GM10266 (cell line): ENCODE data around the gene CAMK4.

Source experiments
- DNase-seq: peaks from one replicate; pipeline ENCODE4 v3.0.0; 2012; ENCODE audit errors: extremely low spot score
- TF ChIP-seq, protein P1 (sequence below): IDR thresholded peaks from 2 replicates; pipeline ENCODE4 v1.5.1; 2012; ENCODE audit warnings: mild to moderate bottlenecking, low read depth; ENCODE audit not compliant: control insufficient read depth, insufficient read depth; ENCODE audit errors: missing control alignments

The CAMK4 gene

GRCh38 chr5:111461255-111461671 is 237.1 kb downstream of the CAMK4 start:
- no peak for DNase-seq
- TF ChIP-seq, protein P1, sequence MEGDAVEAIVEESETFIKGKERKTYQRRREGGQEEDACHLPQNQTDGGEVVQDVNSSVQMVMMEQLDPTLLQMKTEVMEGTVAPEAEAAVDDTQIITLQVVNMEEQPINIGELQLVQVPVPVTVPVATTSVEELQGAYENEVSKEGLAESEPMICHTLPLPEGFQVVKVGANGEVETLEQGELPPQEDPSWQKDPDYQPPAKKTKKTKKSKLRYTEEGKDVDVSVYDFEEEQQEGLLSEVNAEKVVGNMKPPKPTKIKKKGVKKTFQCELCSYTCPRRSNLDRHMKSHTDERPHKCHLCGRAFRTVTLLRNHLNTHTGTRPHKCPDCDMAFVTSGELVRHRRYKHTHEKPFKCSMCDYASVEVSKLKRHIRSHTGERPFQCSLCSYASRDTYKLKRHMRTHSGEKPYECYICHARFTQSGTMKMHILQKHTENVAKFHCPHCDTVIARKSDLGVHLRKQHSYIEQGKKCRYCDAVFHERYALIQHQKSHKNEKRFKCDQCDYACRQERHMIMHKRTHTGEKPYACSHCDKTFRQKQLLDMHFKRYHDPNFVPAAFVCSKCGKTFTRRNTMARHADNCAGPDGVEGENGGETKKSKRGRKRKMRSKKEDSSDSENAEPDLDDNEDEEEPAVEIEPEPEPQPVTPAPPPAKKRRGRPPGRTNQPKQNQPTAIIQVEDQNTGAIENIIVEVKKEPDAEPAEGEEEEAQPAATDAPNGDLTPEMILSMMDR = peak; percentile 29

DNA sequence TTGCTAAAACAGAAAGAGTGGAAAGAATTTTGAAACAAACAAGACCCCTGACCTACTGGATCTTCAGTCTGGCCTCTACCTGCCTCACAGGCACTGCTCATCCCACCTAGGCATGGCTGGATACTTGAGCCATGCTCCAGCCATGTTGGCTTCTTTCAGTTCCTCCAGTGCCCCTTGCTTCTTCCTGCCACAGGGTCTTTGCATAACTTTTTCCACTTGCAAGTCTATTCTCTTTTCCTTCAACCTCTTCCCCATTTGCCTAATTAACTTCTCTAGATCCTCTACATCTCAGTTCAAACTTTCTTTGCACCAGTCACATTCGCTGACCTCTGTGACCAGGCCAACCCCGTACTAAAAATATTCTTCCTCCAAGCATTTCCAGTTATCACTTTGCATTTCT is 237.8 kb downstream of the CAMK4 start:
- TF ChIP-seq, protein P1 = no peak
- DNase-seq = no peak

GRCh38 chr5:111463311-111463710 is 239.1 kb downstream of the CAMK4 start:
- TF ChIP-seq, protein P1 = no peak
- no peak for DNase-seq

- TF ChIP-seq, protein P1 = no peak
- no peak for DNase-seq
These were observed 245.2 kb downstream of the CAMK4 start for GRCh38 chr5:111469293-111469896.

DNA sequence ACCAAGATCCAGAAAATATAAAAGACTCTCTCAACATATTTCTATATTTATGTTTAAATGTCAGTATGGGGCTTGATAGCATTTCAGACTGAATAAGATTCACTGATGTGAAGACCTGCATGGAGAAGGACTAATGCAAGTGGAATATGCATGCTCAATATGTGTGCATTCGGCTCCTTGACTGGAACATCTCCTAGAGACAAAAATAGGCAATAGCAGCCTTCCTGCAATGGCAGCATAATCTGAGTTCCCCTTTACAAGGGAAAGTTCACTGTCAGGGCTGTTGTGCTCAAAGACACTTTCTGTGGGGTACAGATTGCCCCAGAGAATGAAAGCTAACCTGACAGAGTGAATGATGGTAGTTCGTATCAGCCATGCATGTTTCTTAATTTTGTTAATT is 245.7 kb downstream of the CAMK4 start:
- DNase-seq = no peak
- TF ChIP-seq, protein P1 = no peak

- DNase-seq = no peak
- TF ChIP-seq, protein P1 = no peak
These were observed 247.9 kb downstream of the CAMK4 start for GRCh38 chr5:111472096-111472495.

- no peak for DNase-seq
- TF ChIP-seq, protein P1 = no peak
These were observed 248.4 kb downstream of the CAMK4 start for GRCh38 chr5:111472579-111472978.
